Cardiac muscle cell (in vitro differentiated cells and primary cell): ENCODE data around the gene SLC25A22. TPM values are rescaled to one million over a fixed set of nuclear protein-coding genes. Genes with fewer than 3 reads are reported as not detected.

Experiments used
- DNase-seq, 2 donors: peaks; one replicate each; pipeline versions ENCODE4 v3.0.0 to v3.0.0-alpha.2; 2010 to 2017; ENCODE audit warnings: low read depth in 1 of 2, low spot score in 1 of 2
- H3K27ac ChIP-seq: fragments of 200-600 bp; sonication (generic); 2 replicates; pipeline ENCODE4 v1.5.1; 2016
- H3K27me3 ChIP-seq: fragments of 200-600 bp; sonication (generic); 2 replicates; pipeline ENCODE4 v1.6.0; 2016; ENCODE audit warnings: control low read depth
- H3K36me3 ChIP-seq: fragments of 200-600 bp; sonication (generic); 2 replicates; pipeline ENCODE4 v1.5.1; 2016; ENCODE audit warnings: control low read depth
- H3K4me1 ChIP-seq: fragments of 200-600 bp; sonication (generic); 2 replicates; pipeline ENCODE4 v1.8.1; 2017; ENCODE audit warnings: low read depth, mild to moderate bottlenecking, mixed run types
- H3K4me3 ChIP-seq: fragments of 200-600 bp; sonication (generic); 2 replicates; pipeline ENCODE4 v1.5.1; 2016; ENCODE audit warnings: mild to moderate bottlenecking
- H3K9me3 ChIP-seq: fragments of 200-600 bp; sonication (generic); 2 replicates; pipeline ENCODE4 v1.5.1; 2017; ENCODE audit warnings: low read depth, mild to moderate bottlenecking, control low read depth
- polyA plus RNA-seq: library from polyadenylated mRNA; unstranded; fragments of >200 nt; fragmentation: Nextera tagmentation; extraction: Ambion mirVana; gene quantifications from 2 replicates; pipeline ENCODE4 v1.2.1, GENCODE V29; 2016
- total RNA-seq: library from RNA; depleted of rRNA; stranded (reverse); fragments of >200 nt; gene quantifications from 2 replicates; pipeline ENCODE4 v1.2.3, GENCODE V29; 2016
- TF ChIP-seq, protein P1 (sequence below): IDR thresholded peaks from 2 replicates; pipeline ENCODE4 v1.5.1; 2012; ENCODE audit warnings: low read depth, mild to moderate bottlenecking, low read length

Gene SLC25A22
- total and polyA plus RNA-seq, 2 experiments from 2014 or later = 17.6 to 21.2 TPM

DNA sequence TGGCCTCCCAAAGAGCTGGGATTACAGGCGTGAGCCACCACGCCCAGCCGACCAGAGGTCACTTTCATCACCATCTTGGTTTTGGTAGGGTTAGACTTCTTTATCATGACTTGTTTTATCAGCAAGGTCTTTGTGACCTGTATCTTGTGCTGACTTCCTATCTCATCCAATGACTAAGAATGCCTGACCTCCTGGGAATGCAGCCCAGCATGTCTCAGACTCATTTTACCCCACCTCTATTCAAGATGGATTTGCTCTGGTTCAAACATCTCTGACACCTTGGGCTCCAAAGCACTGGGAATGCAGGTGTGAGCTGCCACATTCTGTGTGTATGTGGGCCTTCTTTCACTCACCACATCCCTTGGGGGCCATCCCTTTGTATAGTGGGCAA, 55.9 kb downstream of the SLC25A22 start:
- no peak for DNase-seq
- TF ChIP-seq, protein P1, sequence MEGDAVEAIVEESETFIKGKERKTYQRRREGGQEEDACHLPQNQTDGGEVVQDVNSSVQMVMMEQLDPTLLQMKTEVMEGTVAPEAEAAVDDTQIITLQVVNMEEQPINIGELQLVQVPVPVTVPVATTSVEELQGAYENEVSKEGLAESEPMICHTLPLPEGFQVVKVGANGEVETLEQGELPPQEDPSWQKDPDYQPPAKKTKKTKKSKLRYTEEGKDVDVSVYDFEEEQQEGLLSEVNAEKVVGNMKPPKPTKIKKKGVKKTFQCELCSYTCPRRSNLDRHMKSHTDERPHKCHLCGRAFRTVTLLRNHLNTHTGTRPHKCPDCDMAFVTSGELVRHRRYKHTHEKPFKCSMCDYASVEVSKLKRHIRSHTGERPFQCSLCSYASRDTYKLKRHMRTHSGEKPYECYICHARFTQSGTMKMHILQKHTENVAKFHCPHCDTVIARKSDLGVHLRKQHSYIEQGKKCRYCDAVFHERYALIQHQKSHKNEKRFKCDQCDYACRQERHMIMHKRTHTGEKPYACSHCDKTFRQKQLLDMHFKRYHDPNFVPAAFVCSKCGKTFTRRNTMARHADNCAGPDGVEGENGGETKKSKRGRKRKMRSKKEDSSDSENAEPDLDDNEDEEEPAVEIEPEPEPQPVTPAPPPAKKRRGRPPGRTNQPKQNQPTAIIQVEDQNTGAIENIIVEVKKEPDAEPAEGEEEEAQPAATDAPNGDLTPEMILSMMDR = no peak

More for the DNA sequence above, 55.9 kb downstream of the SLC25A22 start:
- no peaks in the 10 kb centered on the region for H3K27me3 ChIP-seq
- H3K27ac ChIP-seq = no peak overlapping the region
- H3K36me3 ChIP-seq = no peaks in the 10 kb centered on the region
- no peaks in the 10 kb centered on the region for H3K9me3 ChIP-seq
- H3K4me3 ChIP-seq = no peak overlapping the region
- H3K4me1 ChIP-seq = no peaks in the 10 kb centered on the region

Other genes starting within 250 kb of the SLC25A22 start
- 12.3 and 21.1 TPM in 2 replicates for gene LMNTD2, start 237.5 kb downstream of the SLC25A22 start, total RNA-seq
- 18.4 and 18.8 TPM in 2 replicates for gene LMNTD2, start 237.5 kb downstream of the SLC25A22 start, polyA plus RNA-seq
- 47.8 and 49.5 TPM in 2 replicates for gene RASSF7, start 237.3 kb downstream of the SLC25A22 start, total RNA-seq
- gene RASSF7, start 237.3 kb downstream of the SLC25A22 start, polyA plus RNA-seq = 49.6 and 66.7 TPM in 2 replicates
- gene PHRF1, start 221.8 kb downstream of the SLC25A22 start, total RNA-seq = 36.4 and 48.0 TPM in 2 replicates
- 17.8 and 22.8 TPM in 2 replicates for gene PHRF1, start 221.8 kb downstream of the SLC25A22 start, polyA plus RNA-seq
- gene IRF7, start 182.3 kb downstream of the SLC25A22 start, total RNA-seq = 17.7 and 24.7 TPM in 2 replicates
- 13.0 and 17.0 TPM in 2 replicates for gene IRF7, start 182.3 kb downstream of the SLC25A22 start, polyA plus RNA-seq
- 0.18 TPM in 1 of 2 replicates, not detected in the other for gene CDHR5, start 173.3 kb downstream of the SLC25A22 start, total RNA-seq
- 0.27 and 0.60 TPM in 2 replicates for gene CDHR5, start 173.3 kb downstream of the SLC25A22 start, polyA plus RNA-seq
- gene SCT, start 171.1 kb downstream of the SLC25A22 start, total RNA-seq = 4.3 and 4.4 TPM in 2 replicates
- 8.9 and 18.8 TPM in 2 replicates for gene SCT, start 171.1 kb downstream of the SLC25A22 start, polyA plus RNA-seq
- gene DRD4, start 161.0 kb downstream of the SLC25A22 start, total RNA-seq = 0.60 and 1.2 TPM in 2 replicates
- gene DRD4, start 161.0 kb downstream of the SLC25A22 start, polyA plus RNA-seq = 0.75 and 2.2 TPM in 2 replicates
- gene DEAF1, start 103.1 kb downstream of the SLC25A22 start, total RNA-seq = 80.0 and 90.0 TPM in 2 replicates
- 88.6 and 124 TPM in 2 replicates for gene DEAF1, start 103.1 kb downstream of the SLC25A22 start, polyA plus RNA-seq
- 53.4 and 70.5 TPM in 2 replicates for gene TMEM80, start 102.5 kb downstream of the SLC25A22 start, total RNA-seq
- gene TMEM80, start 102.5 kb downstream of the SLC25A22 start, polyA plus RNA-seq = 72.3 and 93.5 TPM in 2 replicates
- gene EPS8L2, start 92.0 kb downstream of the SLC25A22 start, total RNA-seq = 18.9 and 22.6 TPM in 2 replicates
- gene EPS8L2, start 92.0 kb downstream of the SLC25A22 start, polyA plus RNA-seq = 25.7 and 27.4 TPM in 2 replicates
- gene TALDO1, start 50.8 kb downstream of the SLC25A22 start, total RNA-seq = 144 and 158 TPM in 2 replicates
- 163 and 174 TPM in 2 replicates for gene TALDO1, start 50.8 kb downstream of the SLC25A22 start, polyA plus RNA-seq
- gene GATD1, start 20.8 kb downstream of the SLC25A22 start, total RNA-seq = 62.2 and 64.1 TPM in 2 replicates
- 27.9 and 60.4 TPM in 2 replicates for gene GATD1, start 20.8 kb downstream of the SLC25A22 start, polyA plus RNA-seq
- 1.6 and 7.6 TPM in 2 replicates for gene CEND1, start 8.2 kb downstream of the SLC25A22 start, total RNA-seq
- gene CEND1, start 8.2 kb downstream of the SLC25A22 start, polyA plus RNA-seq = 1.7 and 8.2 TPM in 2 replicates
- gene PIDD1, start 7.0 kb upstream of the SLC25A22 start, total RNA-seq = 24.0 and 36.8 TPM in 2 replicates
- 33.4 and 40.2 TPM in 2 replicates for gene PIDD1, start 7.0 kb upstream of the SLC25A22 start, polyA plus RNA-seq
- 523 and 1,109 TPM in 2 replicates for gene RPLP2, start 11.7 kb upstream of the SLC25A22 start, total RNA-seq
- gene RPLP2, start 11.7 kb upstream of the SLC25A22 start, polyA plus RNA-seq = 496 and 502 TPM in 2 replicates
- gene PNPLA2, start 20.6 kb upstream of the SLC25A22 start, total RNA-seq = 59.9 and 99.9 TPM in 2 replicates
- gene PNPLA2, start 20.6 kb upstream of the SLC25A22 start, polyA plus RNA-seq = 81.6 and 91.1 TPM in 2 replicates
- gene CRACR2B, start 29.6 kb upstream of the SLC25A22 start, total RNA-seq = 43.9 and 91.0 TPM in 2 replicates
- 84.5 and 113 TPM in 2 replicates for gene CRACR2B, start 29.6 kb upstream of the SLC25A22 start, polyA plus RNA-seq
- 146 and 177 TPM in 2 replicates for gene CD151, start 34.7 kb upstream of the SLC25A22 start, total RNA-seq
- gene CD151, start 34.7 kb upstream of the SLC25A22 start, polyA plus RNA-seq = 210 and 290 TPM in 2 replicates
- gene POLR2L, start 44.2 kb upstream of the SLC25A22 start, total RNA-seq = 67.3 and 152 TPM in 2 replicates
- 317 and 482 TPM in 2 replicates for gene POLR2L, start 44.2 kb upstream of the SLC25A22 start, polyA plus RNA-seq
- 85.3 and 140 TPM in 2 replicates for gene TSPAN4, start 44.6 kb upstream of the SLC25A22 start, total RNA-seq
- gene TSPAN4, start 44.6 kb upstream of the SLC25A22 start, polyA plus RNA-seq = 79.1 and 125 TPM in 2 replicates
- gene CHID1, start 112.5 kb upstream of the SLC25A22 start, total RNA-seq = 58.1 and 67.7 TPM in 2 replicates
- gene CHID1, start 112.5 kb upstream of the SLC25A22 start, polyA plus RNA-seq = 145 and 187 TPM in 2 replicates
- gene AP2A2, start 127.6 kb upstream of the SLC25A22 start, total RNA-seq = 54.7 and 77.6 TPM in 2 replicates
- gene AP2A2, start 127.6 kb upstream of the SLC25A22 start, polyA plus RNA-seq = 47.6 and 67.6 TPM in 2 replicates
- not detected in 2 replicates for gene MUC6, start 238.4 kb upstream of the SLC25A22 start, total RNA-seq
- not detected in 2 replicates for gene MUC6, start 238.4 kb upstream of the SLC25A22 start, polyA plus RNA-seq